GM12864 (cell line): Measurements from ENCODE around the gene MYH10.

ENCODE experiments used
- DNase-seq: peaks from one replicate; pipeline ENCODE4 v3.0.0-alpha.2; 2011; ENCODE audit warnings: low read depth
- H3K4me3 ChIP-seq: 2 replicates; pipeline ENCODE4 v1.5.1; 2011; ENCODE audit warnings: mild to moderate bottlenecking, low read depth, low read length, control low read depth
- CTCF ChIP-seq: IDR thresholded peaks from 2 replicates; pipeline ENCODE4 v1.5.1; 2011; ENCODE audit warnings: low read depth, mild to moderate bottlenecking, moderate library complexity, low read length, control low read depth, inconsistent platforms; ENCODE audit errors: missing control alignments

The MYH10 gene

GRCh38 chr17:8441690-8442089 is 188.8 kb downstream of the MYH10 start:
- DNase-seq = no peak
- H3K4me3 ChIP-seq = no peak overlapping the region
- no peak for TF ChIP-seq CTCF

GRCh38 chr17:8439681-8440080 is 190.8 kb downstream of the MYH10 start:
- H3K4me3 ChIP-seq = no peak overlapping the region
- no peak for DNase-seq

GRCh38 chr17:8438441-8438840 is 192.1 kb downstream of the MYH10 start:
- no peak overlapping the region for H3K4me3 ChIP-seq
- no peak for DNase-seq
- TF ChIP-seq CTCF = no peak

More at GRCh38 chr17:8439681-8440080, 190.8 kb downstream of the MYH10 start:
- no peak for TF ChIP-seq CTCF

DNA sequence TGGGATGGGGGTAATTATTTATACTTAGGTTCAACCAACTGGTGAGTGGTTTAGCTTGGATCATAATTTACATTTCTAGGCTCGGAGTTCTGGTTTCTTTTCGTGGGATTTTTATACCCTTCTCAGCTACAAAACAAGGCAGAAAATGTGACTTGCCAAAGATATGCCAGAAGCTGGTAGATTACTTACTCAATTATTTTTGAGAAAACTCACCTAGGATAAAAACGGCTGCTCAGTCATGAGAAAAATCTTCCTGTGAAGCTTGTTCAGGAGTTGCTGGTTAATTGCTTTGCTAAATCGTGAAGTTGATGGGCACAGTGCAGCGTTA is 193.7 kb downstream of the MYH10 start:
- H3K4me3 ChIP-seq = peak overlapping the region; percentile 96
- TF ChIP-seq CTCF = no peak

DNA sequence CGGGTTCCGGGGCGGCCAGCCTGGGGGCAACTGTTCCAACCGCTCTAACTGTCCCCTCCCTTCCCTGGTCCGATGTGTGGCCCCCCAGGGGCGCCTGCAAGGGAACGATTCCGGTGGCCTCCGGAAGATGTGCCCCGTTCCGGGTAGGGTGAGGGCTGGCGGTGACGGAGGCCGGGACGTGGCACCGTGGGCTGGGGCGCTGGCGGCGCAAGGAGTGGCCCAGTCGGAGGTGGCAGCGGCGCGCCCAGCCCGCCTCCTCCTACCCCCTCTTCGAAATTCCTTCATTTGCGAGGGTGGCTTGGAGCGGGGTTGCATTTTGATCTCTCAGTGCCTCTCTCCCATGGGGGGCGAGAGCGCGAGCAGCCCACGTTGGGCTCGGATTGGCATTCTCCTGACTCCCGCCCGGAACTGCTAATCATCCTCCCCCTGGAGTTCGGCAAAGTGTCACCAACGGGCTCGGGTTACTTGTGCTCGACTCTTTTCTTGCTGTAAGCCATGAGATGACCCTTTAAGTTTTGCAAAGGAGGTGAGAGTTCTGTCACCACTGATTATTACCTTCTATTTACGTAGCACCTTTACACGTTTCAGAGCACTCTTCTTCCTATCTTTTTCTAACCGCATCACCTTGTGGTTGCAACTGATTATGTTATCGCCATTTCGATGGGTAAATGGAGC is 194.2 kb downstream of the MYH10 start:
- no peak for DNase-seq
- H3K4me3 ChIP-seq = peak overlapping the region; percentile 96
- TF ChIP-seq CTCF = no peak

More for the DNA sequence above, 193.7 kb downstream of the MYH10 start:
- DNase-seq = no peak

GRCh38 chr17:8435245-8436168 is 195.0 kb downstream of the MYH10 start, which contains the start of gene NDEL1:
Gene NDEL1 (plus strand): TSS chr17:8435884. CDS start chr17:8444272, 8,388 bp downstream.
- peak within 1 kb of the TSS; percentile 96 for H3K4me3 ChIP-seq
- peak; percentile 85 for DNase-seq
- TF ChIP-seq CTCF = no peak
